Measurements from ENCODE around the gene CNOT1.
A peak's percentile ranks its signal among the peaks of the same experiment; 100 is the strongest.
"Not testable (repeated sequence)": the region's sequence is repeated elsewhere in the genome, so short reads cannot be mapped to it uniquely, and the experiment has no call there.

CNOT1 gene

GRCh38 chr16:58638148-58639036, 8.8 kb upstream of the CNOT1 start:
- DNase-seq = peak; percentile 9

- DNase-seq = not testable (repeated sequence)
Measured at GRCh38 chr16:58637021-58637420, 7.4 kb upstream of the CNOT1 start.

GRCh38 chr16:58636466-58636865, 6.8 kb upstream of the CNOT1 start:
- no peak for DNase-seq

- DNase-seq = no peak
Measured at GRCh38 chr16:58635502-58635901, 5.9 kb upstream of the CNOT1 start.

GRCh38 chr16:58634265-58634802, 4.7 kb upstream of the CNOT1 start:
- no peak for DNase-seq

GRCh38 chr16:58628845-58629732, 537 bp downstream of the CNOT1 start:
- peak; percentile 61 for DNase-seq

GRCh38 chr16:58624209-58624608, 5.4 kb downstream of the CNOT1 start:
- no peak for DNase-seq

GRCh38 chr16:58620396-58620795, 9.2 kb downstream of the CNOT1 start:
- DNase-seq = no peak

- no peak for DNase-seq
Measured at GRCh38 chr16:58615280-58615679, 14.3 kb downstream of the CNOT1 start.

- DNase-seq = no peak
Measured at GRCh38 chr16:58614860-58615259, 14.8 kb downstream of the CNOT1 start.

- DNase-seq = no peak
Measured at GRCh38 chr16:58614212-58614611, 15.4 kb downstream of the CNOT1 start.

- DNase-seq = not testable (repeated sequence)
Measured at GRCh38 chr16:58612965-58613364, 16.7 kb downstream of the CNOT1 start.

GRCh38 chr16:58608601-58609136, 21.0 kb downstream of the CNOT1 start:
- DNase-seq = no peak

GRCh38 chr16:58605562-58605961, 24.1 kb downstream of the CNOT1 start:
- DNase-seq = no peak

- no peak for DNase-seq
Measured at GRCh38 chr16:58591083-58591482, 38.5 kb downstream of the CNOT1 start.

GRCh38 chr16:58589326-58589905, 40.2 kb downstream of the CNOT1 start:
- DNase-seq = no peak

GRCh38 chr16:58588406-58588805, 41.2 kb downstream of the CNOT1 start:
- DNase-seq = no peak

- no peak for DNase-seq
Measured at GRCh38 chr16:58586340-58587030, 43.1 kb downstream of the CNOT1 start.

GRCh38 chr16:58584831-58585505, 44.7 kb downstream of the CNOT1 start:
- no peak for DNase-seq

- DNase-seq = no peak
Measured at GRCh38 chr16:58582971-58583765, 46.5 kb downstream of the CNOT1 start.

- DNase-seq = no peak
Measured at GRCh38 chr16:58582133-58582532, 47.5 kb downstream of the CNOT1 start.

Data from NCI-H69 (cell line).